Measurements from ENCODE around the gene TFAP2C.

GRCh38 chr20:56626367-56627121 lies 2.6 kb upstream of the TFAP2C start:
- TF ChIP-seq, protein P1, sequence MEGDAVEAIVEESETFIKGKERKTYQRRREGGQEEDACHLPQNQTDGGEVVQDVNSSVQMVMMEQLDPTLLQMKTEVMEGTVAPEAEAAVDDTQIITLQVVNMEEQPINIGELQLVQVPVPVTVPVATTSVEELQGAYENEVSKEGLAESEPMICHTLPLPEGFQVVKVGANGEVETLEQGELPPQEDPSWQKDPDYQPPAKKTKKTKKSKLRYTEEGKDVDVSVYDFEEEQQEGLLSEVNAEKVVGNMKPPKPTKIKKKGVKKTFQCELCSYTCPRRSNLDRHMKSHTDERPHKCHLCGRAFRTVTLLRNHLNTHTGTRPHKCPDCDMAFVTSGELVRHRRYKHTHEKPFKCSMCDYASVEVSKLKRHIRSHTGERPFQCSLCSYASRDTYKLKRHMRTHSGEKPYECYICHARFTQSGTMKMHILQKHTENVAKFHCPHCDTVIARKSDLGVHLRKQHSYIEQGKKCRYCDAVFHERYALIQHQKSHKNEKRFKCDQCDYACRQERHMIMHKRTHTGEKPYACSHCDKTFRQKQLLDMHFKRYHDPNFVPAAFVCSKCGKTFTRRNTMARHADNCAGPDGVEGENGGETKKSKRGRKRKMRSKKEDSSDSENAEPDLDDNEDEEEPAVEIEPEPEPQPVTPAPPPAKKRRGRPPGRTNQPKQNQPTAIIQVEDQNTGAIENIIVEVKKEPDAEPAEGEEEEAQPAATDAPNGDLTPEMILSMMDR (IDR thresholded peaks at IDR 0.05; ENCODE audit: extremely low read depth in 1 of 2, insufficient read depth in 1 of 2, low read depth in 1 of 2, low read length in 2 of 2) = peak in 1 of 2 donors; percentile 33
- no peak for TF ChIP-seq POLR2AphosphoS5 (IDR thresholded peaks at IDR 0.05; ENCODE audit: insufficient read depth, low read depth, low read length)
- no peak for TF ChIP-seq POLR2A (IDR thresholded peaks at IDR 0.05; ENCODE audit: low read depth, low read length)
- peak; percentile 85 for TF ChIP-seq EZH2 (IDR thresholded peaks at IDR 0.05; ENCODE audit: borderline replicate concordance, low read depth, low read length, severe bottlenecking)

Data from endothelial cell of umbilical vein (primary cell).